ENCODE results near the gene EPHB1.

The EPHB1 gene

DNA sequence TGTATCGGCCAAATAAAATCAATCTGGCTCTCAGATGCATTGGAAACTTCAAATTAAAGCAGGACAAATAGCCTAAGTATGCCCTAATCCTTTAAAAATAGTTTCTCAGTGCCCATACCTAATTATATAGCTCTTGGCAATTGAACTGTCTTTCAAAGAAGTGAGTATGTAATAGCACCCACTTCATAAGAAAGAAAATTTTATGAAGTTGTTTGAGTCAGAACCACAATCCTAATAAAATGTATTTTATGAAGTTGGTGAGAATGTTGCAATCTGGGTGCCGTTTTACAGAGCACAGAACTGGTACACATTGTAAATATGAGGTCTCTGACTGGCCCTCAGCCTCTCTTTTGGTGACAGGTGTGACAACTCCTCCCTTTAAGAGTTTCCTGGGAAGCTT is 45.4 kb downstream of the EPHB1 start:
- in situ Hi-C loops (cut with HindIII; ENCODE audit: low sequenced_read_pairs): no loop called here

- in situ Hi-C loops (cut with HindIII; ENCODE audit: low sequenced_read_pairs): no loop called here
Measured at GRCh38 chr3:134846084-134846483, 51.0 kb downstream of the EPHB1 start.

DNA sequence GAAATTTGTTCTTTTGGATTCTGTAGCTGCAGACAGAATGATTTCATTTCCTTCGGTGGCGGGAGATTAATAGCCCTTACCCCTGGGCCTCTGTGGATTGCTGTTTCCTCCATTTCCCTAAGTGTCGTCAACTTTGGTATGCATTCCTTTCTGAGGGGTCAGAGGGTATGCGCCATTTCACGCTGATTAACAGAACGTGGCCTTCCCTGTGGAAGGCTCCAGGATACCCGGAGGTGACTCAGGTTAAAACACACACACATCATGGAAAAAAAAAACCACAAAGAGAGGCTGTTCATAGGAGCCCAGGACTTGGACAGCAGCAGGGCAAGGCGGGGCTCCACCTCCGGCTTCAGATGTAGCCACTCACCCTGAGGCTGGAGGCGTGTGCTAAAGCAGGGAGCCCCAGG is 51.9 kb downstream of the EPHB1 start:
- in situ Hi-C loops (cut with HindIII; ENCODE audit: low sequenced_read_pairs): no loop called here

DNA sequence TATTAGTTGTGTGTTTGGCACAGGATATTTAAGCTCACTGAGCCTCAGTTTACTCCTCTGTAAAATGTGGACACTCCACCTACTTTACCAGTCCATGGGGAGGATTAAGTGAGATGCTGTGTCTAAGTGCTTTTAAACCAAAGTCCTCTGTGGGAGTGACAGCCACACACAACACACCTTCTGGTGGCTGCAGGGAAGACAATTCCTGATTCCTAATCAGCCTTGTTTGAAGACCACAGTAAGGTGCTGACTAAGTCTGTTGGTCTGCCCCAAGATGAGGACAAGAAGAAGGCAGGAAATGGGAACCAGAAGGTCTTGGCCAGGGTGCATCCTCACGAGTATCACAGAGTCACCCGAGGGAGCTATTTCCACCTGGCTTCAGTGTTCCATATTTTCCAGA is 52.3 kb downstream of the EPHB1 start:
- in situ Hi-C loops (cut with HindIII; ENCODE audit: low sequenced_read_pairs): no loop called here

- in situ Hi-C loops (cut with HindIII; ENCODE audit: low sequenced_read_pairs): no loop called here
Measured at GRCh38 chr3:134849561-134849960, 54.5 kb downstream of the EPHB1 start.

GRCh38 chr3:134850761-134851160 is 55.7 kb downstream of the EPHB1 start:
- in situ Hi-C loops (cut with HindIII; ENCODE audit: low sequenced_read_pairs): no loop called here

- in situ Hi-C loops (cut with HindIII; ENCODE audit: low sequenced_read_pairs): no loop called here
Measured at GRCh38 chr3:134852132-134852531, 57.1 kb downstream of the EPHB1 start.

- in situ Hi-C loops (cut with HindIII; ENCODE audit: low sequenced_read_pairs): no loop called here
Measured at GRCh38 chr3:134852893-134853351, 57.9 kb downstream of the EPHB1 start.

GRCh38 chr3:134854254-134854653 is 59.2 kb downstream of the EPHB1 start:
- in situ Hi-C loops (cut with HindIII; ENCODE audit: low sequenced_read_pairs): no loop called here

DNA sequence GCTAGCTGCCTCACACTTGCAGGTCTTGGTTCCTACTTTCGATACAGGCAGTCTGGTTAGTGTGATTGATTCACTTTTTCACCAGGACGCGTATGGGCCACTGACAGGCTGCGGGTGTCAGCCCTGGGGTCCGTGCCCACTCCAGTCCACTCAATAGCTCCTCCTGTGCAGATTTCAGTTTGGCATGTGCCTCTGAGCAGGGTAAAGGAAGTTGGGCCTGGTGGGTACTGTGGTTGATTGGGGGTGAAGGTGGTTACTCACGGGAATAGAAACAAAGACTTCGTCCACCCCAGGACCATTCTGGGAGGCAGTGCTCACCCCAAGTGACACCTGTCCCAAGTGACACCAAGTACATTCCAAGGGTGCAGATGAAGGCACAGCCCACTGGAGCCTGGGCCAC is 62.3 kb downstream of the EPHB1 start:
- in situ Hi-C loops (cut with HindIII; ENCODE audit: low sequenced_read_pairs): no loop called here

DNA sequence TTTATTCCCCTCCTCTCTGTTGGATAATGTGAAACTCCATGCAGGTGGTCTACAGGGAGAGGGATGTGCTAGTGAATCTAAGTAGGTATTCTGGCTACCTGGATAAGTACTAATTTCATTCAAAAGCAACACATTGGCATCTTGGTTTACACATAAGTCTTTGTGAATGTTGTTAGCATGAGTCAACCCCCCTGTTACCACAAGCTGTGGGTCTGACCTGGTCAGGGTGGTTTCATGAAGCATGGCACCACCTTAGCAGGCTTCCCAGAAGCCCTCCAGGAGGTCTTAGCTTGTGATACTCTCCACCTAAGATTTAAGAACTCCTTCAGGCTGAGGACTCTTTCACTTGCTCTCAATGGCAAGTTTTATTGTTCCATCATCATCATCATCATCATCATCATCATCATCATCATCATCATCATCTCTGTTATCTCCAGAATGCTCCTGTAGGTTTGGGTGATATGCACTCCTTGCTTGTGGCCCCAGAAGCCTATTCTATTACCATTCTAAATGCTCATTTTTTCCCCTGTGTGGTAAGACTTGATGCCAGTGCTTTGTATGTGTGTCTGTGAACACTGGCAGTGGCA is 62.8 kb downstream of the EPHB1 start:
- in situ Hi-C loops (cut with HindIII; ENCODE audit: low sequenced_read_pairs): no loop called here

- in situ Hi-C loops (cut with HindIII; ENCODE audit: low sequenced_read_pairs): no loop called here
Measured at GRCh38 chr3:134858441-134859035, 63.5 kb downstream of the EPHB1 start.

DNA sequence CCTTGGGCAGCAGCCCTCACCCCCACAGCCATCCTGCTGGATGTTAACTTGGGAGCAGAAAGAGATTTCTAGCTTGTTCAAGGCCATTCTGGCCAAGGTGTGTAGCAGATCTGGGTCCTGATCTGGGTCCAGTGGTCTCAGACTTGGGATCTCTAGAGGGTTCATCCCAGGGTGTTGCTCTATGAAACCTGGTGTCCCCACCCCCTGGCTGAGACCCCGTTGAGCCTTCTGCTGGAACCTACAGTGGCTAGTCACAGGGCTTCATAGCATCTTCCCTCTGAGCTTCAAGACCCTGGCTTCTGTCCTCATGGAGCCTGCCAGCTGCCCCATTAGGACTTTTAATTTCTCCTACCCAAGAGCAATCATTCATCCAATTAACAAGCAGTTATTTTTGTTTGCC is 64.3 kb downstream of the EPHB1 start:
- in situ Hi-C loops (cut with HindIII; ENCODE audit: low sequenced_read_pairs): no loop called here

- in situ Hi-C loops (cut with HindIII; ENCODE audit: low sequenced_read_pairs): no loop called here
Measured at GRCh38 chr3:134860141-134860540, 65.1 kb downstream of the EPHB1 start.

DNA sequence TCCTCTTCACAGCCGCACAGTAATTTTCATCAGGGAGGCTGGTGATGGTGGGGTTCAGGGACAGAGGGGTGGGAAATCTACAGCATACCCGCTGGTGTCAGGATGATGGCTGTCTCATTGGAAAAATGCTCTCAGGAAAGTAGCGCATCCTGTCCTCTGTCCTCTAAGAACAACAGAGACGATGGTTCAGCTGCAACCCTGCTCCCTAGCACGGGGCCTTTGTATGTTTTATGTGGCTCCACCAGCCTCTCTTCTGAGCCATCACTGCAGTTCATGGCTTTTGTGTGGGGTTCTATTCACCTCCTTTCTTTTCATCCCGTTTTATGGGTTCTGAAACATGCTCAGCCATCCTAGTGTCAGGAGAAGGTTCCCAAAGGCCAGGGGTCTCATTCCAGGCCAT is 68.9 kb downstream of the EPHB1 start:
- in situ Hi-C loops (cut with HindIII; ENCODE audit: low sequenced_read_pairs): no loop called here

- in situ Hi-C loops (cut with HindIII; ENCODE audit: low sequenced_read_pairs): no loop called here
Measured at GRCh38 chr3:134864636-134865035, 69.6 kb downstream of the EPHB1 start.

- in situ Hi-C loops (cut with HindIII; ENCODE audit: low sequenced_read_pairs): no loop called here
Measured at GRCh38 chr3:134867277-134867676, 72.2 kb downstream of the EPHB1 start.

DNA sequence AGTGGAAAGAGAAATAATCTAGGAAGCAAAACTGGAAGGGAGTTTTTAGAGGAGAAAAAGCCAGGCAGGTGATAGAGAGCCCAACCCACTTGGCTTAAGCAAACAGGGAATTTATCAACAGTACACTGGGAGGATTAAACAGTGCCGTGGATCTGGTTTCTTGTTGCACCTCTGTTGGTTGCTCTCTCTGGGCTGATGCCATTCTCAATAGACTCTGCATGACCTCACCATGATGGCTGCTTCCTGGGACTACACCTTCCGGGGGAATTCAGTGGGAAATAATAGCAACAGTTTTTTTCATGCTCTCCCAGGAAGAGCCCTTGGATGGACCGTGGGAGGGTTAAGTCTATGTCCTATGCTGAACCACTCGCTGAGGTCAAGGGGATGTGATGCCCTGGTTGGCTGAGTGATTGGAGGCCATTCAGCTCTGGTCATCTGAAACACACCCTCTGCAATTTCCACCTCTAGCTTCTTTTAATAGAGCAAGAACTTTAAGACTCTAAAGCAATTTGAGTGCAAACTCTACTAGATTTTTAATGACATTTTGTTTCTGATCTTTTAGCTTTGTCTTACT is 74.2 kb downstream of the EPHB1 start:
- in situ Hi-C loops (cut with HindIII; ENCODE audit: low sequenced_read_pairs): no loop called here

- in situ Hi-C loops (cut with HindIII; ENCODE audit: low sequenced_read_pairs): no loop called here
Measured at GRCh38 chr3:134871818-134872217, 76.8 kb downstream of the EPHB1 start.

GRCh38 chr3:134872440-134873388 is 77.7 kb downstream of the EPHB1 start:
- in situ Hi-C loops (cut with HindIII; ENCODE audit: low sequenced_read_pairs): no loop called here

GRCh38 chr3:134873789-134874188 is 78.7 kb downstream of the EPHB1 start:
- in situ Hi-C loops (cut with HindIII; ENCODE audit: low sequenced_read_pairs): no loop called here

Data from DLD1 (cell line).